ENCODE measurements around the gene FXYD3.

FXYD3 gene

DNA sequence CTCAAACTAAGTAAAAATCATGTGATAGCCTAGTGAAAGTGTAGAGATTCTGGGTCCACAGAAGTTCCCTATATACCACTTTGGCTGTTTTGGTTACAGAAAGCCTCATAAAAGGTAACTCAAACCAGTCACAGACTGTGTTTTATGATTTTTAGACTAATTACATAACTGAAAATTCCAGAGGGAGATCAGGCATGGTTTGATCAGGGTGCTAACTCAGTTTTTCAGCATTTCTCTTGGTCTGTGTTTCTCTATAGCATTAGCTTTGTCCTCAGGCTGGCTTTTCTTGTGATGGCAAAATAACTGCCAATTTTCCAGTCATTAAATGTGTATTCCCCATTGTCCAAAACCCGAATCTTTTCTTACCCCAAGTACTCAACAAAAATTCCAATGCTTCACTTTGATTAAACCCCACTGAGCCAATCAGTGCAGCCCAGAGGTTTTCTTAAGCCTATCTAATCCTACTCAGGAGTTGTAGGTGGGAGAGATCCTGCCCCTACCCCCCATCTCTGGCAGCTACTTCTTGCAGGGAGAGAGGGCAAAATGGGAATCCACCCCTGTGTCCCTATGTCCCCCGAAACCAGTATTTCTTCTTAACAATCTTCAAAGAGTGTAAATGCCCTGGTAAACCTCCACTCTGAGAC is 8.6 kb upstream of the FXYD3 start:
- TF ChIP-seq, protein P1, sequence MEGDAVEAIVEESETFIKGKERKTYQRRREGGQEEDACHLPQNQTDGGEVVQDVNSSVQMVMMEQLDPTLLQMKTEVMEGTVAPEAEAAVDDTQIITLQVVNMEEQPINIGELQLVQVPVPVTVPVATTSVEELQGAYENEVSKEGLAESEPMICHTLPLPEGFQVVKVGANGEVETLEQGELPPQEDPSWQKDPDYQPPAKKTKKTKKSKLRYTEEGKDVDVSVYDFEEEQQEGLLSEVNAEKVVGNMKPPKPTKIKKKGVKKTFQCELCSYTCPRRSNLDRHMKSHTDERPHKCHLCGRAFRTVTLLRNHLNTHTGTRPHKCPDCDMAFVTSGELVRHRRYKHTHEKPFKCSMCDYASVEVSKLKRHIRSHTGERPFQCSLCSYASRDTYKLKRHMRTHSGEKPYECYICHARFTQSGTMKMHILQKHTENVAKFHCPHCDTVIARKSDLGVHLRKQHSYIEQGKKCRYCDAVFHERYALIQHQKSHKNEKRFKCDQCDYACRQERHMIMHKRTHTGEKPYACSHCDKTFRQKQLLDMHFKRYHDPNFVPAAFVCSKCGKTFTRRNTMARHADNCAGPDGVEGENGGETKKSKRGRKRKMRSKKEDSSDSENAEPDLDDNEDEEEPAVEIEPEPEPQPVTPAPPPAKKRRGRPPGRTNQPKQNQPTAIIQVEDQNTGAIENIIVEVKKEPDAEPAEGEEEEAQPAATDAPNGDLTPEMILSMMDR (IDR thresholded peaks at IDR 0.05; ENCODE audit: extremely low read depth, missing control alignments), result no peak

DNA sequence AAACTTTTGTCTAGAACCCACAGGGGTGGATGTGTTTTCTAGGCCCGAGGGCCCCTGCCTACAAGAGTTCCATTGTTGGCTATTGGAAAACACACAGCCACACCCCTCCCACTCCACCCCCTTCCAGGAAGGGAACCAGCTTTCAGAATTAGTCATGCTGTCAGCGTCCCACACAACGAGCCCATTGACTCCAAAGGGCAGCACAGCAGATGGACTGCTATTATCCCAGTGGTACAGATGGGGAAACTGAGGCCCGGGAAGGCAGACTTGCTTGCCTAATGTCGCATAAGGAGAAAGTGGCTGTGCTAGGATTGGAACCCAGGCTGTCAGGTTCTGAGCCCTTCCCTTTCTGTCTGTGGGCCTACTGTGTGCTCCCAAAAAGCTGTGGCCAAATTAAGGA is 8.1 kb upstream of the FXYD3 start:
- TF ChIP-seq, protein P1 (IDR thresholded peaks at IDR 0.05; ENCODE audit: extremely low read depth, missing control alignments), result no peak
- no peak for DNase-seq (ENCODE audit: low spot score)

More for the DNA sequence above, 8.6 kb upstream of the FXYD3 start:
- DNase-seq (ENCODE audit: low spot score), result no peak

DNA sequence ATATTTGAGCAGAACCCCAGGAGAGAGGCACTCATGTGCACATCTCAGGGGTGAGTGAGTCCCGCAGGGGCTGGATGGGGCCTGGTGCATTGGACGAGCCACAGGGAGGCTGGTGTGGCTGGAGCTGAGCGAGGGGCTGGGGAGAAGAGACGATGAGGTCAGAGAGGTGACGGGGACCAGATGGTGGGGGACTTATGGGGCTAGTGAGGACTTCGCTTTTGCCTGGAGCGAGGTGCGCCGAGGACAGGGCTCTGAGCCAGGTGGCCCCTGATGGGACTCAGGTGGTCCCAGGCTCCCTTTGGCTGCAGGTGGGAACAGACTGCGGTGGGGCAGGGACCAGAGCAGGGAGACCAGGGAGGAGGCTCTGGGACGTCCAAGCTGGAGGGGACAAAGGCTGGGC is 6.9 kb upstream of the FXYD3 start:
- TF ChIP-seq, protein P1 (IDR thresholded peaks at IDR 0.05; ENCODE audit: extremely low read depth, missing control alignments), result no peak
- no peak for DNase-seq (ENCODE audit: low spot score)

DNA sequence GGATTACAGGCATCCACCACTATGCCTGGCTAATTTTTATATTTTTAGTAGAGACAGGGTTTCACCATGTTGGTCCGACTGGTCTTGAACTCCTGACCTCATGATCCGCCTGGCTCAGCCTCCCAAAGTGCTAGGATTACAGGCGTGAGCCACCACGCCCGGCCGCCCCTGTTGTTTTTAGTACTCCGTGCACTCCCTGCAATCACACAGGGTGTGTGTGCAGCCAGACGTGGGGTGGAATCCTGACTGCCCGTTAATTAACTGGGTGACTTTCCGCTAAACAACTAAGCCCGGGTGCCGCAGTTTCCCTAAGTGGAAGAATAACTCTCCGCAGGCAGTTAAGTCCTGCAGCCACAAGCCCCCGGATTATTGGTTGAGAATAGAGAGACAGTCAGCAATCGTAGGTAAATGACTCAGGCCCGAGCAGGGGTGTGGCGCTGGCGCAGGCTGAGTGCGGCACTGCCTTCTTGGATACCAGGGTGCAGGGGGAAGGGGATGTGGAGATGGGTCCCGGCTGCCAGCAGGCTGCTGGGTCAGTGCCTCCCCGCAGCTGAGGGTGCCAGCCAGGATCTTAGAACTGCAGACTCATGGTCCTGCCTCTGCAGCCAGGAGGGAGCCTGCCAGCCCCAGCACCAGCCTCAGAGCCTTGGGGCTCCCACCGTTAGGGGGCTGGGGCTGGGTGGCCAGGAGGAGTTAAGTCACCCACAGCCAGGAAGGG is 6.1 kb upstream of the FXYD3 start:
- TF ChIP-seq, protein P1 (IDR thresholded peaks at IDR 0.05; ENCODE audit: extremely low read depth, missing control alignments), result no peak
- DNase-seq (ENCODE audit: low spot score), result no peak

DNA sequence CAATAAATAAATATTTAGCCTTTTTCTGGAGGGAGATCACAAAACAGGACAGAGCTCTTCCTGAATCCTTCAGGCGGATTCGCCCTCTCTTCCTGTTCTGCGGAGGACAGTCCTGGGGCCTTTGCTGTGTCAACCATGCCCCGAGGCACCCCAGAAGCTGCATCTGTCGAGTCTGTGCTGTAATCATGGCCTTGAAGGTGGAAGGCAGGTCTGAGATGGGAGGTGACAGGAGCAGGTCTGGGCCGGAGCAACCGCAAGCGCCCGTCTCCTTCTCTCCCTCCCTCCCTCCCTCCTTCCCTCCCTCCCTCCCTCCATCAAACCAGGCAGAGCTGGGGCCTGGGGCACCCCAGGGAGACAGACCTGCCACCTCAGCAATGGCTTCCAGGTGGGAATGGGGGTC is 4.6 kb upstream of the FXYD3 start:
- DNase-seq (ENCODE audit: low spot score), result no peak
- TF ChIP-seq, protein P1 (IDR thresholded peaks at IDR 0.05; ENCODE audit: extremely low read depth, missing control alignments), result no peak

DNA sequence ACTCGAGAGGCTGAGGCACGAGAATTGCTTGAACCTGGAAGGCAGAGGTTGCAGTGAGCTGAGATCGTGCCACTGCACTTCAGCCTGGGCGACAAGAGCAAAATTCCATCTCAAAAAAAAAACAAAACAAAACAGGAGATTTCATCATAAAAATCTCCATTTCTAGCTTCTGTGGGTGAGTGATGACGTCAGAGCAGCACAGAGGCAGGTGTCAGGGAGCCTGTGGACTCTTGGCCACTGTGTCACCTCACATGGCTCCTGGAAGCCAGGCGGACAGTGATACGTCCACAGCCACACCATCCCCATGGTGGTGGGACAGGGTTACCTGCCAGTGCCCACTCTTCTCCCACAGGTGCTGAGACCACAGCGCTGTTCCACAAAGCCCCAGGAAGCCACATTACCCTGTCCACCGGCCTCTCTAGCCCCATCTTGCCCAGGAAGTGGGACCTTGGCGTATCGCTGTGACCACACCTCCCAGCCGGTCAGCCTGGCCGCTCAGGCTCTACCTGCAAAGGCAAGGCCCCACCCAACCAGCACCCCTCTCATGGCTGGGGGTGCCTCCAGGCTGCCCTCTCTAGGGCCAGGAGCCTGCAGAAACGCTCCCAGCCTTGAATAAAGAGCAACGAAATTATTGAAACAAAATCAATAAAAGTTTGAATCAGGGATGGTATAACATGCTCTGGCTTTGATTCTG is 2.5 kb upstream of the FXYD3 start:
- TF ChIP-seq, protein P1 (IDR thresholded peaks at IDR 0.05; ENCODE audit: extremely low read depth, missing control alignments), result no peak
- no peak for DNase-seq (ENCODE audit: low spot score)
